Nephron progenitor cell (in vitro differentiated cells): ENCODE results near the gene ZSWIM3.

Experiments
- DNase-seq: peaks from one replicate; pipeline ENCODE4 v3.0.0; 2021
- H3K27ac Mint-ChIP-seq: 2 replicates; pipeline ENCODE4 v1.8.0; 2021; ENCODE audit warnings: mild to moderate bottlenecking, moderate library complexity, mixed read lengths
- H3K27me3 Mint-ChIP-seq: 2 replicates; pipeline ENCODE4 v1.8.0; 2021; ENCODE audit warnings: mild to moderate bottlenecking, low read depth, mixed read lengths; ENCODE audit not compliant: poor library complexity
- H3K36me3 Mint-ChIP-seq: 2 replicates; pipeline ENCODE4 v1.8.0; 2021; ENCODE audit warnings: low read depth, mixed read lengths
- H3K4me1 Mint-ChIP-seq: 2 replicates; pipeline ENCODE4 v1.8.0; 2021; ENCODE audit warnings: mixed read lengths
- H3K4me3 Mint-ChIP-seq: 2 replicates; pipeline ENCODE4 v1.8.0; 2021; ENCODE audit warnings: mild to moderate bottlenecking, moderate library complexity, mixed read lengths
- H3K9me3 Mint-ChIP-seq: 2 replicates; pipeline ENCODE4 v1.8.0; 2021; ENCODE audit warnings: mild to moderate bottlenecking, moderate library complexity, mixed read lengths
- CTCF ChIP-seq: fragments of 200-600 bp; sonication (generic); IDR thresholded peaks from 2 replicates; pipeline ENCODE4 v1.5.0; 2021; ENCODE audit warnings: antibody characterized with exemption

Gene ZSWIM3

DNA sequence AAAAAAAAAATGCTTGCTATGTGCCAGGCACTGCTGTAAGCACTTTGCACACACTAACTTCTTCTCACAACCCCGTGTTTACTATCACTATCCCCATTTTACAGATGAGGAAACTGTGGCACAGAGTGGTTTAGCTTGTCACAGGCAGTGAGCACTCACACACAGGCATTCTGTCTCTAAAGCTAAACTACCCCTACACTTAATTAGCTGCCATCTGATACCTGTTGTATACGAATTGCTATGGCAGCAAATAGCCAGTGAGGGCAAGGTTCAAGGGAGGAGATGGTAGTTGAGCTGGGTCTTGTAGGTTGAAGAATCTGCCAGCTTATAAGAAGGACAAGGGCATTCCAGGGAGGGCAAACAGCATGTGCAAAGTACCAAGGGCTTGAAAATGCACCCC is 35.5 kb upstream of the ZSWIM3 start:
- Mint-ChIP-seq H3K4me3 (no peak overlapping the region), H3K4me1 (peaks cover 50% of the 10 kb centered on the region), H3K27me3 (peaks cover 35% of the 10 kb centered on the region), H3K36me3 (peaks cover 5% of the 10 kb centered on the region), H3K27ac (no peak overlapping the region), H3K9me3 (no peaks in the 10 kb centered on the region)
- DNase-seq, result no peak
- no peak for TF ChIP-seq CTCF

DNA sequence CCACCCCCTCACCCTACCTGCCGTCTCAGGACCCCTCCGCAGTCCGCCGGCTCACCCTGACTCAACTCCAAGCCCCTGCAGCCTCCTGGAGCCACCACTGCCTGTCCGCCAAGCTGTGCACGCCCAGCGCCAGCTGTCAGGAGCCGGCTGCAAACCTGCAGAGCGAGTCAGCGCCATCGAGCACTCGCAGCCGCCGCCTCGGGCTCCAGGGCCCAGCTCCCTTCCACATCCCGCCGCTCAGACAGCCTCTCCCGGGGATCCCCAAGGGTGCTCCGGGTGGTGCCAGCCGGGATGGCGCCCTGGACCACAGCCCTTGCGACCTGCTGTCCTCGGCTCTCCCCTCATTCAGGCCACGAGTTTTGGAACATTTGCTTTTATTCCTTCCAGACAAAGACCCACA is 34.6 kb upstream of the ZSWIM3 start:
- Mint-ChIP-seq H3K9me3 (no peaks in the 10 kb centered on the region), H3K27me3 (peaks cover 35% of the 10 kb centered on the region), H3K4me1 (peaks cover 52% of the 10 kb centered on the region), H3K27ac (no peak overlapping the region), H3K4me3 (no peak overlapping the region), H3K36me3 (peaks cover under 1% of the 10 kb centered on the region)
- TF ChIP-seq CTCF, result no peak
- no peak for DNase-seq

DNA sequence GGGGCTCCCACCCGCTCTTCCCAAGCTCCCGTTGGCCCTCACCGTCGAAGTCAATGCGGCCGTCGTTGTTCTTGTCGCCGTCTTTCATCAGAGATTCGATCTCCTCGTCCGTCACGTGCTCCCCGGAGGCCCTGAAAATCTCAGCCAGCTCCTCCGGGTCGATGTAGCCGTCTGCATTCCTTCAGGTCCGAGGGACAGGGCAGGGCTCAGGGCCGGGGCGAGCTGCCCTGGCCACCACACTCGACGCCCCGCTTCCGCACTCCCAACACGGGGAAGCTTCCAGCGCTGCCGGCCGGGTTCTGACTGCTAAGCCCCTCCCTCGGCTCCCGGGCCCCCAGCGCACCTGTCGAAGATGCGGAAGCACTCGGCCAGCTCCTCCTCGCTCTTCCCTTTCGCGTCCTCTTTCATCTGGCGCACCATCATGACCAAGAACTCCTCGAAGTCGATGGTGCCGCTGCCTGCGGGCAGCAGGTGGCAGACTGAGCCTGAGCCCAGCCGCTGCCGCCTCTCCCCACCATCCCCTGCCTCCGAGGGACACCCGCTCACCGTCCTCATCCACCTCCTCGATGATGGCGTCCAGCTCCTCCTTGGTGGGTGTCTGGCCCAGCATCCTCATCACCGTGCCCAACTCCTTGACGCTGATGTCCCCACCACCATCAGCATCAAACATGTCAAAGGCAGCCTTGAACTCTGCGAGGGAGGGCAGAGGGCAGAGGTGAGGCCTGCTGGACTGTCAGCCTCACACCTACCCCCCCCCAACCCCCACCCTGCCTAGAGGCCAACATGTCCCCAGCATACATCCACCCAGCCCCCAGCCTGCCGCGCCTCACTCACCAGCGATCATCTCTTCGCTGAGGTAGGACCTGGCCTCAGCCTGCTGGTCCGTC is 33.2 kb upstream of the ZSWIM3 start:
- Mint-ChIP-seq H3K4me1 (peaks cover 59% of the 10 kb centered on the region), H3K36me3 (no peaks in the 10 kb centered on the region), H3K27me3 (peaks cover 38% of the 10 kb centered on the region), H3K4me3 (peak overlapping the region; percentile 54), H3K9me3 (no peaks in the 10 kb centered on the region), H3K27ac (no peak overlapping the region)
- no peak for TF ChIP-seq CTCF
- DNase-seq, result peak; percentile 25

- Mint-ChIP-seq H3K27me3 (peaks cover 35% of the 10 kb centered on the region), H3K27ac (peak overlapping the region; percentile 78)
- TF ChIP-seq CTCF, result no peak
Observed at GRCh38 chr20:45826381-45827019, 30.9 kb upstream of the ZSWIM3 start.

GRCh38 chr20:45827030-45827652 is 30.3 kb upstream of the ZSWIM3 start, which contains the start of gene TNNC2:
TSS of gene TNNC2 (minus strand) at chr20:45827312. CDS start at chr20:45827248, 64 bp downstream.
- Mint-ChIP-seq H3K9me3 (no peaks in the 10 kb centered on the region), H3K27me3 (peaks cover 35% of the 10 kb centered on the region), H3K36me3 (no peaks in the 10 kb centered on the region), H3K27ac (peak within 1 kb of the TSS; percentile 78), H3K4me1 (peaks cover 56% of the 10 kb centered on the region), H3K4me3 (no peak within 1 kb of the TSS)
- TF ChIP-seq CTCF, result no peak
- no peak for DNase-seq

More at GRCh38 chr20:45826381-45827019, 30.9 kb upstream of the ZSWIM3 start:
- no peak overlapping the region for H3K4me3 Mint-ChIP-seq
- H3K36me3 Mint-ChIP-seq, result no peaks in the 10 kb centered on the region
- DNase-seq, result no peak
- peaks cover 59% of the 10 kb centered on the region for H3K4me1 Mint-ChIP-seq
- no peaks in the 10 kb centered on the region for H3K9me3 Mint-ChIP-seq
